Coronary artery (tissue), 2 donors: Measurements from ENCODE around the gene RUNX3.
"Not testable (repeated sequence)": the region's sequence is repeated elsewhere in the genome, so short reads cannot be mapped to it uniquely, and the experiment has no call there.

ENCODE experiments used
- DNase-seq: peaks from one replicate; pipeline ENCODE4 v3.0.0-alpha.2; 2017; ENCODE audit warnings: low spot score
- H3K27ac ChIP-seq, 2 donors: fragments of 200-600 bp; sonication (generic); one replicate each; pipeline ENCODE4 v1.5.1; 2016 to 2019
- H3K4me3 ChIP-seq: fragments of 200-600 bp; sonication (generic); 2 replicates; pipeline ENCODE4 v1.5.1; 2016; ENCODE audit warnings: mild to moderate bottlenecking, moderate library complexity
- TF ChIP-seq, protein P1 (sequence below): fragments of 200-600 bp; sonication (generic); IDR thresholded peaks from one replicate; pipeline ENCODE4 v1.5.1; 2019; ENCODE audit warnings: antibody characterized with exemption

RUNX3 gene

DNA sequence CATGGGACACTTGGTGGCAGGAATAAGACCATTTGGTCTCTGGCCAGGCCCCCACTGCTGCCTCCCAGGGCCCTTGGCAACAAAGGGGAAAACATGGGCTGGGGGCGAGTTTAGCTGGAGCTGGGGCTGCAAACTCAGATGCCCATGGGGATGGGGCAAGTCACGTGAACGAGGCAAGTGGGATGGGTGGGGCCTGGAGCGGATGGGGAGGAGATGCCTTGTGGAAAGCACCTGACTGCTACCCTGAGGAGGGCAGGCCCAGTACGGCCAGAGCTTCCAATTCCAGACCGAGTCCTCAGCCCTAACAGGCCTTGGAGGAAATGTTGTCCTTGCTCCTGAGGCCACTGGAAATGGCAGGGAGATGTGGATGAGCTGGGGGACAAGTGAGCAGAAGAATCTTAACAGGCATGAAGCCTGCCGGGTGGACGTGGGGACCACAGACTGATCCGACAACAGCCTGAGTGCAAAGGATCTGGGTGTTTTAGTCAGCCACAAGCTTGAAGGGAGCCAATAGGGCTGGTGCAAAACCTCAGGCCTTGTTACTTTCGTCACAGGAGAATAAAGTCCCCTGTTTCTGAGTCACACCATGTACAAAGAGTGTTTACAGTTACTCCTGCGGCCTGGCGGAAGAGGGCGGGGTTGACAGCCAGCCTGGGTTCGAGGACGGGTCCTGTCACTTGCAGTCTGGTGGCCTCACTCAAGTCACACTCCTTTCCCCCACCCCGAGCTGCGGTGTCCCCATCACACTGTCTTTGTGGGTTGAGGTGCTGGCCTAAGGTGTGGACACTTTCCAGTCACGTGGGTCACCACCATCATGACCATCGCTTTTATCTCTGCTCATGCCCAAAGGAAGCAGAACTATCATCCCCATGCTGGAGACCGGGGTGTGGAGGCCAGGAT, 19.1 kb downstream of the RUNX3 start:
- TF ChIP-seq, protein P1, sequence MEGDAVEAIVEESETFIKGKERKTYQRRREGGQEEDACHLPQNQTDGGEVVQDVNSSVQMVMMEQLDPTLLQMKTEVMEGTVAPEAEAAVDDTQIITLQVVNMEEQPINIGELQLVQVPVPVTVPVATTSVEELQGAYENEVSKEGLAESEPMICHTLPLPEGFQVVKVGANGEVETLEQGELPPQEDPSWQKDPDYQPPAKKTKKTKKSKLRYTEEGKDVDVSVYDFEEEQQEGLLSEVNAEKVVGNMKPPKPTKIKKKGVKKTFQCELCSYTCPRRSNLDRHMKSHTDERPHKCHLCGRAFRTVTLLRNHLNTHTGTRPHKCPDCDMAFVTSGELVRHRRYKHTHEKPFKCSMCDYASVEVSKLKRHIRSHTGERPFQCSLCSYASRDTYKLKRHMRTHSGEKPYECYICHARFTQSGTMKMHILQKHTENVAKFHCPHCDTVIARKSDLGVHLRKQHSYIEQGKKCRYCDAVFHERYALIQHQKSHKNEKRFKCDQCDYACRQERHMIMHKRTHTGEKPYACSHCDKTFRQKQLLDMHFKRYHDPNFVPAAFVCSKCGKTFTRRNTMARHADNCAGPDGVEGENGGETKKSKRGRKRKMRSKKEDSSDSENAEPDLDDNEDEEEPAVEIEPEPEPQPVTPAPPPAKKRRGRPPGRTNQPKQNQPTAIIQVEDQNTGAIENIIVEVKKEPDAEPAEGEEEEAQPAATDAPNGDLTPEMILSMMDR: no peak
- Histone ChIP-seq H3K4me3 (no peak overlapping the region), H3K27ac (peak overlapping the region in 1 of 2 donors; percentile 16)
- DNase-seq: no peak

DNA sequence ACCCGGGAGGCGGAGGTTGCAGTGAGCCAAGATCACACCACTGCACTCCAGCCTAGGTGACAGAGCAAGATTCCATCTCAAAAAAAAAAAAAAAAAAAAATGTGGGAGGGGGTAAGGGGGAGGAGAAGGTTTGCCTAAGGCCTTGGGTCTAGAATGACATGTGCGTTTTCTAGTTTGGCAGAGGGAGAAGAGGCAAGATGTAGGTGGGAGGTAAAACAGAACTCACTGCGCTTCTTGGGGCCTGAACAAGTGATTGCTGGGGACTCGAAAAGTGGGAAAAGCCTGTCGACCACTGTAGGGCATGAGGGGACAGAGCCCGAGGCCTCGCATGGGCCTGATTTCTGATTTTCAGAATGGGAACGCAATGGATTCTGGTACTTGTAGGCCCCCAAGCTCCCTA, 19.9 kb downstream of the RUNX3 start:
- no peak overlapping the region for H3K27ac ChIP-seq
- TF ChIP-seq, protein P1: no peak
- DNase-seq: no peak

DNA sequence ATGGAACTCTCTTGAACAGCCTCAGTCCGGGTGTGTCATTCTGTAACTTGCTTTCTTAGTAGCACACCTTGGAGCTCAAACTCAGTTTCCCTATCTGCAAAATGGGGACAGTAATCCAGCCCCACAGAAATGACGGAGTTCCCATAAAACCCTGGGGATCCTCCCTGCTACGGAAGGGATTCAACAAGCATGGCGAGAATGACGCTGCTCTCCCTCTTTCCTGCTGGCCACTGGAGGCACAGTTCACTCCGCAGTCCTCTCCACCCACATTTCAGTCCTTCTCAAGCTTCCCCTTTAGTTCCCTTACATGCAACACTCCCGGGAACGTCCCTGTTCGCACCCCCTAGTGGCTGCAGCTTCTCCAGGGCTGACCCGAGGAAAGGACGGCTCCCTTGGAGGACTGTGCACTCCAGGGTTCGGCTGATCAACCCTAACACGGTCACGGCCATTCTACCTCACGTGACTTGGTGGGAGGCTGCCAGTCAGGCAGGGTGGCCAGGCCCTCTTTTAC, 20.6 kb downstream of the RUNX3 start:
- Histone ChIP-seq H3K27ac (no peak overlapping the region), H3K4me3 (peak overlapping the region; percentile 35)
- TF ChIP-seq, protein P1: no peak
- no peak for DNase-seq

More for the DNA sequence above, 19.9 kb downstream of the RUNX3 start:
- no peak overlapping the region for H3K4me3 ChIP-seq

DNA sequence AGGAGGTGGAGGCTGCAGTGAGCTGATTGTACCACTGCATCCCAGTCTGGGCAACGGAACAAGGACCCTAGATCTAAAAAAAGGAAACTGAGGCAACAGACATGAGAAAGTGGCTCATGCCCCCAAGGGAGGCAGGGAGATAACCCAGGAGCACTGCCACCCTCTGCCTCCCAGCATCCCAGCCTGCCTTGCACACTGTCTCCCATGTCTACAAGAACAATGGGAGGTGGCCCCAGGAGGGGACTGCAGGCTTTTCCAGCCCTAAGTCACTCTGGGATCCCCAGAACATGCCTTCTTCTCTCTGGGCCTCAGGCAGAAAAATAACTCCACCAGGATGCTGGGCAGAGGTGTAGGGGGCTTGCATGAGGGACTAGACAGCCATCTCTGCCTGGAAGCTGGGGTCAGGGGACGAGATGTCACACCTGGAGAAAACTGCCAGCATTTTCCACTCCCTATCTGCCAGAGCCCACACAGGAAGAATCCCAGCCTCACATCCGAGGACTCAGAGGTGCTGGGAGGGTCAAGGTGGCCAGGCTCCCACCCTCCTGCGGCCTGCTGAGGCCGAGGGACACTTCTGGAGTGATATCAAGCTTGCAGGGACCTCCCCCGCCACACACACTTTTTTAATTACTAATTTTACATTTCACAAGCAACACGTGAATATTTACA, 21.4 kb downstream of the RUNX3 start:
- no peak overlapping the region for H3K4me3 ChIP-seq
- H3K27ac ChIP-seq: no peak overlapping the region
- TF ChIP-seq, protein P1: no peak
- no peak for DNase-seq

DNA sequence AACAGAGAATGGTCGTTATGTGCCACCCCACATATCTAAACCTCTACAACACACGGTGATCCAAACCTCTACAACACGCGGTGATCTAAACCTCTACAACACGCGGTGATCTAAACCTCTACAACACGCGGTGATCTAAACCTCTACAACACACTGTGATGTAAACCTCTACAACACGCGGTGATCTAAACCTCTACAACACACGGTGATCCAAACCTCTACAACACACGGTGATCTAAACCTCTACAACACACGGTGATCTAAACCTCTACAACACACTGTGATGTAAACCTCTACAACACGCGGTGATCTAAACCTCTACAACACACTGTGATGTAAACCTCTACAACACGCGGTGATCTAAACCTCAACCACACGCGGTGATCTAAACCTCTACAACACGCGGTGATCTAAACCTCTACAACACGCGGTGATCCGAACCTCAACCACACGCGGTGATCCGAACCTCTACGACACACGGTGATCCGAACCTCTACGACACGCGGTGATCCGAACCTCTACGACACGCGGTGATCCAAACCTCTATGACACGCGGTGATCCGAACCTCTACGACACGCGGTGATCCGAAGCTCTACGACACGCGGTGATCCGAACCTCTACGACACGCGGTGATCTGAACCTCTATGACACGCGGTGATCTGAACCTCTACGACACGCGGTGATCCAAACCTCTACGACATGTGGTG, 22.3 kb downstream of the RUNX3 start:
- H3K27ac ChIP-seq, DNase-seq, H3K4me3 ChIP-seq: not testable (repeated sequence)

DNA sequence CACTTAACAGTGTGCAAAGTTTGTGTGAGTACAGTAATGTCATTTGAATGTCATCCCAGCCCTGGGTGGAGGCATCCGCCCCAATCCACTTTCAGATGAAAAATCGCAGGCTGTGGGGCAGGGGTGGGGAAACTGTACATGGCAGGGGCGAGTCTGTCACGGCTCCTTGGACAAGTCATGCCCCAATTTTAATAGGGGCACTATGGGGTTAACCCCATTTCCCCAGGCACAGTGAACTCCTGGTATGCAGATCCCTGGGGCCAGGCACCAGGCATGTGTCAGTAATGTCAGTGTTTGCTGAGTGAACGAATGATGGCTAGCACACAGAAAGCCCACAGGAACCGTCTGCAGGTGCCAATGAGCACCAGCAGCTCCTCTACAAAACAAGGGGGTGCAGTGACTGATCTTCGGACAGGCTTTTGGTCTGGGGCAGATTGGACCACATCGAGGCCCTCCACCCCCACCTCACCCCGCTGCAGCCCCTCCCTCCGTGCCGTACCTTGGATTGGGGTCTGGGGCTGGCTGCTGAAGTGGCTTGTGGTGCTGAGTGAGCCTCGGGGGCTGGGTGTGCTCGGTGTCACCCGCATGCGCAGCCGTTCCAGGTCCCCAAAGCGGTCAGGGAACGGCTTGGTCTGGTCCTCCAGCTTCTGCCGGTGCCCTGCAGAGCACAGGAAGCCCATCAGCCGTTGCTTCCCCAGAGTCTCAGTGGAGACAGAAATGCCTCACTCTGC, 23.2 kb downstream of the RUNX3 start:
- no peak overlapping the region for H3K27ac ChIP-seq
- TF ChIP-seq, protein P1: no peak
- no peak for DNase-seq
- no peak overlapping the region for H3K4me3 ChIP-seq
